Gastrocnemius medialis (tissue), 4 donors: ENCODE results near the gene EFNB2.

Source experiments
- POLR2A ChIP-seq, 2 donors: fragments of 450-650 bp; IDR thresholded peaks; one replicate each; pipeline ENCODE4 v1.6.1; 2017; ENCODE audit warnings: antibody characterized with exemption in 2 of 2, mild to moderate bottlenecking in 2 of 2, moderate library complexity in 2 of 2
- TF ChIP-seq, protein P1 (sequence below), 5 experiments: fragments of 450-650 bp in 3 of 5; fragments of 200-600 bp in 2 of 5; sonication (generic) in 2 of 5; IDR thresholded peaks in 4 of 5; conservative IDR thresholded peaks in 1 of 5; 1 replicate in 4 of 5; 2 replicates in 1 of 5; pipeline ENCODE4 v1.5.1; 2016 to 2019; ENCODE audit warnings: antibody characterized with exemption in 5 of 5, mild to moderate bottlenecking in 3 of 5, moderate library complexity in 3 of 5

DNA sequence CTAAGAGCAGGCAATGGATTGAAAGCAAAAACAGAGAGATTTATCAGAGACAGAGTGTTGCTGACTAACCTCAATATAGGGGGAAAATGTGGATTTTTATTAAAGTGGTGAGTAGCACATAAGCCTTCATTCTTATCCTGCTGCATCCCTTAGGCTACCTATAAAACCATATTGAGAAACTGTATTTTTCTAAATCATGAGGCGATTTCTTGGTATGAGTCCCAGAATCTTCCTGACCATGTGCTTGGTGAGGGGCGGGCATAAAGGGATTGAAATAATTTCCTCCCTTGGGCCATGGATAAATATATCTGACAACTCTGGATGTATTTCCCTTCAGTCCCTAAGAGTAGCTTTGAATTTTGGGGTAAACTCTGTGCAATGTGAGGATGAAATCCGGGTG is 72.8 kb downstream of the EFNB2 start:
- no peak for TF ChIP-seq POLR2A (IDR thresholded peaks at IDR 0.05)
- TF ChIP-seq, protein P1, sequence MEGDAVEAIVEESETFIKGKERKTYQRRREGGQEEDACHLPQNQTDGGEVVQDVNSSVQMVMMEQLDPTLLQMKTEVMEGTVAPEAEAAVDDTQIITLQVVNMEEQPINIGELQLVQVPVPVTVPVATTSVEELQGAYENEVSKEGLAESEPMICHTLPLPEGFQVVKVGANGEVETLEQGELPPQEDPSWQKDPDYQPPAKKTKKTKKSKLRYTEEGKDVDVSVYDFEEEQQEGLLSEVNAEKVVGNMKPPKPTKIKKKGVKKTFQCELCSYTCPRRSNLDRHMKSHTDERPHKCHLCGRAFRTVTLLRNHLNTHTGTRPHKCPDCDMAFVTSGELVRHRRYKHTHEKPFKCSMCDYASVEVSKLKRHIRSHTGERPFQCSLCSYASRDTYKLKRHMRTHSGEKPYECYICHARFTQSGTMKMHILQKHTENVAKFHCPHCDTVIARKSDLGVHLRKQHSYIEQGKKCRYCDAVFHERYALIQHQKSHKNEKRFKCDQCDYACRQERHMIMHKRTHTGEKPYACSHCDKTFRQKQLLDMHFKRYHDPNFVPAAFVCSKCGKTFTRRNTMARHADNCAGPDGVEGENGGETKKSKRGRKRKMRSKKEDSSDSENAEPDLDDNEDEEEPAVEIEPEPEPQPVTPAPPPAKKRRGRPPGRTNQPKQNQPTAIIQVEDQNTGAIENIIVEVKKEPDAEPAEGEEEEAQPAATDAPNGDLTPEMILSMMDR (IDR thresholded peaks at IDR 0.05 in 4 of 5, conservative IDR thresholded peaks at IDR 0.05 in 1 of 5), result no peak
